Liver (tissue), 9 donors: ENCODE measurements around the gene GALNT4. TPM values are rescaled to one million over a fixed set of nuclear protein-coding genes. Genes with fewer than 3 reads are reported as not detected.

ENCODE experiments used
- DNase-seq: peaks from one replicate; pipeline ENCODE4 v3.0.0-alpha.2; 2017; ENCODE audit warnings: low spot score
- H3K27ac ChIP-seq, 2 donors: one replicate each; pipeline ENCODE4 v1.7.0; 2013; ENCODE audit warnings: inconsistent platforms in 2 of 2, low read length in 2 of 2, control low read depth in 1 of 2, low read depth in 1 of 2, mild to moderate bottlenecking in 1 of 2
- H3K27me3 ChIP-seq, 4 donors: one replicate each; pipeline versions ENCODE4 v1.6.1 to v1.7.0; 2013; ENCODE audit warnings: low read length in 3 of 4, inconsistent platforms in 1 of 4, mild to moderate bottlenecking in 1 of 4, moderate library complexity in 1 of 4; ENCODE audit not compliant: control insufficient read depth in 4 of 4, insufficient read depth in 4 of 4
- H3K36me3 ChIP-seq, 4 donors: one replicate each; pipeline versions ENCODE4 v1.6.1 to v1.7.0; 2013; ENCODE audit warnings: low read length in 3 of 4, mild to moderate bottlenecking in 3 of 4, low read depth in 1 of 4, moderate library complexity in 1 of 4; ENCODE audit not compliant: control insufficient read depth in 4 of 4, insufficient read depth in 3 of 4
- H3K4me1 ChIP-seq, 4 donors: one replicate each; pipeline versions ENCODE4 v1.6.1 to v1.7.0; 2013; ENCODE audit warnings: low read length in 3 of 4, mild to moderate bottlenecking in 3 of 4, moderate library complexity in 1 of 4; ENCODE audit not compliant: control insufficient read depth in 4 of 4, insufficient read depth in 4 of 4
- H3K4me3 ChIP-seq, 3 donors: one replicate each; pipeline versions ENCODE4 v1.6.1 to v1.7.0; 2013; ENCODE audit warnings: low read length in 3 of 3, control low read depth in 1 of 3, low read depth in 1 of 3, mild to moderate bottlenecking in 1 of 3
- H3K9ac ChIP-seq, 2 donors: one replicate each; pipeline ENCODE4 v1.7.0; 2013; ENCODE audit warnings: low read length in 2 of 2, mild to moderate bottlenecking in 2 of 2, moderate library complexity in 2 of 2, control low read depth in 1 of 2, low read depth in 1 of 2
- H3K9me3 ChIP-seq, 4 donors: one replicate each; pipeline versions ENCODE4 v1.6.1 to v1.7.0; 2013; ENCODE audit warnings: low read length in 3 of 4; ENCODE audit not compliant: control insufficient read depth in 4 of 4
- ATF3 ChIP-seq: IDR thresholded peaks from 2 replicates; pipeline ENCODE4 v1.6.1; 2016; ENCODE audit warnings: antibody characterized with exemption
- CTCF ChIP-seq: fragments of 150-350 bp; IDR thresholded peaks from 2 replicates; pipeline ENCODE4 v1.5.1; 2017; ENCODE audit warnings: improper control_type of control experiment, low read depth, low read length; ENCODE audit not compliant: missing input control
- EGR1 ChIP-seq, 2 donors: IDR thresholded peaks; 2 replicates each; pipeline ENCODE4 v1.6.1; 2016 to 2018; ENCODE audit warnings: antibody characterized with exemption in 2 of 2, low read depth in 2 of 2
- FOXA2 ChIP-seq: IDR thresholded peaks from 2 replicates; pipeline ENCODE4 v1.6.1; 2016; ENCODE audit warnings: antibody characterized with exemption
- GABPA ChIP-seq, 2 donors: IDR thresholded peaks in 1 of 2; conservative IDR thresholded peaks in 1 of 2; 2 replicates each; pipeline ENCODE4 v1.6.1; 2016; ENCODE audit warnings: antibody characterized with exemption in 2 of 2, mild to moderate bottlenecking in 1 of 2, moderate library complexity in 1 of 2
- HNF4A ChIP-seq, 2 donors: conservative IDR thresholded peaks; 2 replicates each; pipeline ENCODE4 v1.6.1; 2016; ENCODE audit warnings: antibody characterized with exemption in 2 of 2, mild to moderate bottlenecking in 2 of 2
- HNF4G ChIP-seq: IDR thresholded peaks from 2 replicates; pipeline ENCODE4 v1.6.1; 2016; ENCODE audit warnings: antibody characterized with exemption
- JUND ChIP-seq, 2 donors: IDR thresholded peaks; 2 replicates each; pipeline ENCODE4 v1.6.1; 2016; ENCODE audit warnings: antibody characterized with exemption in 2 of 2
- NR2F2 ChIP-seq: IDR thresholded peaks from 2 replicates; pipeline ENCODE4 v1.6.1; 2016; ENCODE audit warnings: antibody characterized with exemption
- RAD21 ChIP-seq, 2 donors: IDR thresholded peaks; 2 replicates each; pipeline ENCODE4 v1.6.1; 2016; ENCODE audit warnings: antibody characterized with exemption in 2 of 2, mild to moderate bottlenecking in 2 of 2
- RXRA ChIP-seq, 2 donors: IDR thresholded peaks; 2 replicates each; pipeline ENCODE4 v1.6.1; 2017 to 2018; ENCODE audit warnings: antibody characterized with exemption in 2 of 2, mild to moderate bottlenecking in 1 of 2
- SP1 ChIP-seq: IDR thresholded peaks from 2 replicates; pipeline ENCODE4 v1.6.1; 2018; ENCODE audit warnings: antibody characterized with exemption, mild to moderate bottlenecking
- YY1 ChIP-seq: IDR thresholded peaks from 2 replicates; pipeline ENCODE4 v1.6.1; 2016; ENCODE audit warnings: antibody characterized with exemption, mild to moderate bottlenecking
- ZBTB33 ChIP-seq: IDR thresholded peaks from 2 replicates; pipeline ENCODE4 v1.6.1; 2016; ENCODE audit warnings: antibody characterized with exemption
- WGBS: extraction: QIAGEN DNeasy Blood & Tissue Kit; methylation state at CpG from one replicate; pipeline ENCODE4 v1.1.7; 2013; 5-methylcytosine and 5-hydroxymethylcytosine counted together
- polyA plus RNA-seq, 2 donors: library from polyadenylated mRNA; stranded (reverse) in 1 of 2; unstranded in 1 of 2; fragments of 200-250 nt in 1 of 2; fragments of >200 nt in 1 of 2; fragmentation: Nextera tagmentation in 1 of 2; extraction: Ambion mirVana in 1 of 2; gene quantifications; one replicate each; pipeline versions ENCODE4 v1.2.1 to v1.2.3, GENCODE V29; 2013 to 2015
- total RNA-seq, 2 donors: library from RNA; depleted of rRNA; stranded (reverse); fragments of >200 nt; gene quantifications; one replicate each; pipeline ENCODE4 v1.2.3, GENCODE V29; 2014
- TF ChIP-seq, protein P1 (sequence below): IDR thresholded peaks from 2 replicates; pipeline ENCODE4 v1.6.1; 2016; ENCODE audit warnings: antibody characterized with exemption, mild to moderate bottlenecking
- donor health status: healthy.
- donor health status: healthy.
- donor health status: healthy.
- donor health status: healthy.
- donor health status: healthy.

Gene GALNT4
- total and polyA plus RNA-seq, 4 donors: 1.7 to 17.1 (median 5.7) TPM

DNA sequence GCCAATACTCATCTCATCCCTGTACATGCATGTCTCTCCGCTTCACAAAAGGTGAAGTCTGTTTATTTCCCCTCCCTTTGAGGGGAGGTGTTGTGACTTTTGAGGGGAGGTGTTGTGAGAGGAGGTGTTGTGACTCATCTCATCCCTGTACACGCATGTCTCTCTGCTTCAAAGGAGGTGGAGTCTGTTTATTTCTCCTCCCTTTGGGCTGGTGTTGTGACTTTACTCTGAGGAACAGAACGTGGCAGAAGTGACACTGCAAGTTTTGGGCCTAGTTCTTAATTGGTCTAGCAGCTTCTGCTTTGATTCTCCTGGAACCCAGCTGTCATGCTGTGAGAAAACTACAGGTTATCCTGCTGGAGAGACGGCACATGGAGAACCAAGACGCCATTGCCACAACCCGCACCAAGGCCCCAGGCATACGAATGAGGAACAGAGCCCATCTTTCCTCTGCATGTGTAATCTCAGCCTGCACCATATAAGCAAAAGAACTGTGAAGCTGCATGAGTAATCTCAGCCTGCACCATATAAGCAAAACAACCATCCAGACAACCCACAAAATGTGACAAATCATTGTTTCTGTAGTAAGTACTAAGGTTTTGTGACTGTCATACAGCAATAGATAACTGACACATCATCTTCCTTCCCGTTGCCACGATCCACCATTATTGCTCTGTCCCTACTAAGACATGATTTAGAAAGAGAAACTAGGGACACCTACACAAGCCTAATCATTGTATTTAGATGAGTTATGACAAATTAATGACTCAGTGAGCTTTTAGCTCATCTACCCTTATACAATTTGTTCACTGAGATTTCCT lies 30.0 kb downstream of the GALNT4 start (continued):
- TF ChIP-seq NR2F2: no peak
- TF ChIP-seq ATF3: no peak
- TF ChIP-seq GABPA (IDR thresholded peaks at IDR 0.05 in 1 of 2, conservative IDR thresholded peaks at IDR 0.05 in 1 of 2): no peak
- no peak for TF ChIP-seq HNF4A (conservative IDR thresholded peaks at IDR 0.05)
- TF ChIP-seq RAD21 (IDR thresholded peaks at IDR 0.05): no peak
- TF ChIP-seq HNF4G: no peak

- TF ChIP-seq ZBTB33: no peak
- no peak for TF ChIP-seq CTCF
- TF ChIP-seq RXRA (IDR thresholded peaks at IDR 0.05): no peak
- TF ChIP-seq HNF4G: no peak
- no peak for TF ChIP-seq EGR1 (IDR thresholded peaks at IDR 0.05; ENCODE audit: low read depth in 2 of 2)
- no peak for TF ChIP-seq YY1
- no peak for TF ChIP-seq SP1
- no peak for TF ChIP-seq HNF4A (conservative IDR thresholded peaks at IDR 0.05)
- TF ChIP-seq, protein P1, sequence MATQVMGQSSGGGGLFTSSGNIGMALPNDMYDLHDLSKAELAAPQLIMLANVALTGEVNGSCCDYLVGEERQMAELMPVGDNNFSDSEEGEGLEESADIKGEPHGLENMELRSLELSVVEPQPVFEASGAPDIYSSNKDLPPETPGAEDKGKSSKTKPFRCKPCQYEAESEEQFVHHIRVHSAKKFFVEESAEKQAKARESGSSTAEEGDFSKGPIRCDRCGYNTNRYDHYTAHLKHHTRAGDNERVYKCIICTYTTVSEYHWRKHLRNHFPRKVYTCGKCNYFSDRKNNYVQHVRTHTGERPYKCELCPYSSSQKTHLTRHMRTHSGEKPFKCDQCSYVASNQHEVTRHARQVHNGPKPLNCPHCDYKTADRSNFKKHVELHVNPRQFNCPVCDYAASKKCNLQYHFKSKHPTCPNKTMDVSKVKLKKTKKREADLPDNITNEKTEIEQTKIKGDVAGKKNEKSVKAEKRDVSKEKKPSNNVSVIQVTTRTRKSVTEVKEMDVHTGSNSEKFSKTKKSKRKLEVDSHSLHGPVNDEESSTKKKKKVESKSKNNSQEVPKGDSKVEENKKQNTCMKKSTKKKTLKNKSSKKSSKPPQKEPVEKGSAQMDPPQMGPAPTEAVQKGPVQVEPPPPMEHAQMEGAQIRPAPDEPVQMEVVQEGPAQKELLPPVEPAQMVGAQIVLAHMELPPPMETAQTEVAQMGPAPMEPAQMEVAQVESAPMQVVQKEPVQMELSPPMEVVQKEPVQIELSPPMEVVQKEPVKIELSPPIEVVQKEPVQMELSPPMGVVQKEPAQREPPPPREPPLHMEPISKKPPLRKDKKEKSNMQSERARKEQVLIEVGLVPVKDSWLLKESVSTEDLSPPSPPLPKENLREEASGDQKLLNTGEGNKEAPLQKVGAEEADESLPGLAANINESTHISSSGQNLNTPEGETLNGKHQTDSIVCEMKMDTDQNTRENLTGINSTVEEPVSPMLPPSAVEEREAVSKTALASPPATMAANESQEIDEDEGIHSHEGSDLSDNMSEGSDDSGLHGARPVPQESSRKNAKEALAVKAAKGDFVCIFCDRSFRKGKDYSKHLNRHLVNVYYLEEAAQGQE: no peak
- no peak for TF ChIP-seq FOXA2
- no peak for TF ChIP-seq NR2F2
- no peak for TF ChIP-seq RAD21 (IDR thresholded peaks at IDR 0.05)
- no peak for TF ChIP-seq JUND (IDR thresholded peaks at IDR 0.05)
- Histone ChIP-seq H3K9me3 (no peaks in the 10 kb centered on the region), H3K27ac (no peak overlapping the region), H3K4me3 (no peak overlapping the region), H3K9ac (no peak overlapping the region), H3K36me3 (peaks cover 0 to 3% (median 0%) of the 10 kb centered on the region in 4 donors), H3K4me1 (peaks cover 0 to 12% (median 2%) of the 10 kb centered on the region in 4 donors), H3K27me3 (no peaks in the 10 kb centered on the region)
- 90% methylated on average over 5 of the region's 5 CpGs for WGBS
- no peak for DNase-seq
Observed at GRCh38 chr12:89493670-89494302, 30.8 kb downstream of the GALNT4 start.
